Measurements from ENCODE around the gene ARHGEF17.

Gene ARHGEF17

DNA sequence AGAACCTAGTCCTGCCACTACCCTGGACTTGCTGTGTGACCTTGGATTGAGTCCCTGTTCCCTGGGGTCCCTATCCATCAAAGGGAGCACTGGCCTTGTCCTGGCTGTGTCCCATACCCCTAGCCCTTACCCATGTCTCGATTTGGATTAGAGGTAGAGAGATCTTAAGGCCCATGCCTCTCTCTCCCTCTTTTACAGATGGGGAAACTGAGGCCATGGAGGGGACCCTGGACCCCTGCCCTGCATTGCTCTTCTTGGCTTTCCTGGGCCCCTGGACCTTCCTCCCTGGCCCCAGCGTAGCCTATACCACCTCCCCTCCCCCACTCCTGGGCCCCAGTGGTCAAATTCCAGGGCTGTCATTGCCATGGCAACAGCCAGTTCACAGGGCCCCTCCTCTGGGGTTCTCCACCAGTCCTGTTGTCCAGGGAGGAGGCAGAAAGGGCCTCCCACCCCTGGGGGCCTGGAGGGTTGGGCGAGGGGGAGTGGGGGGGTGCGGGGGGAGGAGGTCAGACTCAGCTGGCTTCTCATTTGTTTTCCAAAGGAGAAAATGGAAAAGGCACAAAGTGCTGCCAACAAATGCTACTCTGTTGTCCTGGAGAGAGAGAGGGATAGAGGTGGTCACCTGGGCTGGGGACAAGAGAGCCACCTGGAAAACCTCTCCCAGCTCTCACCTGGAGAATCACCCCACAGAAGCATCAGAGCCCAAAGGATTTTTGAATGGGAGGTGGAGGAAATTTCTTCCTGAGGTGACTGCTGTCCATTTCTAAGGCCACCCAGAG, 23.3 kb downstream of the ARHGEF17 start:
- FAIRE-seq: no peak
- no peak for TF ChIP-seq POLR2A (IDR thresholded peaks at IDR 0.05; ENCODE audit: low read depth, low read length)
- DNase-seq (ENCODE audit: insufficient read length, low spot score): no peak

DNA sequence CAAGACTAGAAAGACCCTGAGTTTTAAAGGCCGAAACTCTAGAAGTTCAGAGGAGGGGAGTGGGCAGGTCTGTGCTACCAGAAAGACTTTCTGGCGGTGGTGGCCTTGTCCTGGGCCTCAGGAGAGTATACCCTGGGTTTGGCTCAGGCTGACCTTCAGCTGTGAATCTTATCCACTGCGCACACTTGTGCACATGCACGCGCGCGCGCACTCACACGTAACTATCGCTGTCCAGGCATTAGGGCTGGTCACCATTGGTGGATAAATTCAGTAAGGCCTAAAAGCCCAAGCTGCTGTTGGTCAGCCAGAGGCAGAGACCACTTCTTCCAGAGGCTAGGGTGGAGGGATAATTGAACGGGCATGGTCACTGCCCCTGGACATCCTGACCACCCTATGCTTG, 25.1 kb downstream of the ARHGEF17 start:
- DNase-seq (ENCODE audit: insufficient read length, low spot score) (no peak), FAIRE-seq (no peak)

DNA sequence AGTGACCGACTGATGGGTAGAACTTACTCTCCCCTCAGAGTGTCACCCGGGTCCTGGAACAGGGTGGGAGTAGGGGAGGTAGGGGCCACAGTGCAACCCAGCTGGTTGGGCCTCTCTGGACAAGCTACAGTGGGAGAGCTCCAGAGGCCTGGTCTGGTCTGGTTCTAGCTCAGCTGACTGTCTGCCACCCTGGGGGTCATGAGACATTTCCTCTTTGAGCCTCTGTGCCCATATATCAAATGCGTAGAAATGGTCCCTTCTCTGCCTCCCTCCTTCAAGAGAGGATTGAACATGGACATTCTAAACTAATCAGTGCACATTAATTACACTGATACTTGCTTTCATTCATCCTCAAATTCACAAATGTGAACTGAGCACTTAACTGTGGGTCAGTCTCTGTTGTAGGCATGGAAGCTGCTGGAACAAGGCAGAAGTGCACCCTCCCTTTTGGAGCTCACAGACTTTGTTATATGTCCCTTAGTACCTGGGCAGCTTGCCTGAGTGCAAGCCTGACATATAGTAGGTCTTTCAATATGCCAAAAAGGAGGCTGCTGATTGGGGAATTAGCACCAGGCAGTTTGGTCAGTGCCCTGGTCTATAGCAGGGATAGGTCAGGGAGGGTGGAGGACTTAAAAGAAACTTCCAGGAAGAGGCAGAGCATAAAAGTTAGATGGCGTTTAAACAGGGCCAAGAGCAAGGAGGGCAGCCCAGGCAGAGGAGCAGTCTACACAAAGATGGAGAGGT, 25.7 kb downstream of the ARHGEF17 start:
- DNase-seq (ENCODE audit: insufficient read length, low spot score): no peak
- TF ChIP-seq POLR2A (IDR thresholded peaks at IDR 0.05; ENCODE audit: low read depth, low read length): no peak
- no peak for FAIRE-seq

More for the DNA sequence above, 25.1 kb downstream of the ARHGEF17 start:
- TF ChIP-seq POLR2A (IDR thresholded peaks at IDR 0.05; ENCODE audit: low read depth, low read length): no peak

DNA sequence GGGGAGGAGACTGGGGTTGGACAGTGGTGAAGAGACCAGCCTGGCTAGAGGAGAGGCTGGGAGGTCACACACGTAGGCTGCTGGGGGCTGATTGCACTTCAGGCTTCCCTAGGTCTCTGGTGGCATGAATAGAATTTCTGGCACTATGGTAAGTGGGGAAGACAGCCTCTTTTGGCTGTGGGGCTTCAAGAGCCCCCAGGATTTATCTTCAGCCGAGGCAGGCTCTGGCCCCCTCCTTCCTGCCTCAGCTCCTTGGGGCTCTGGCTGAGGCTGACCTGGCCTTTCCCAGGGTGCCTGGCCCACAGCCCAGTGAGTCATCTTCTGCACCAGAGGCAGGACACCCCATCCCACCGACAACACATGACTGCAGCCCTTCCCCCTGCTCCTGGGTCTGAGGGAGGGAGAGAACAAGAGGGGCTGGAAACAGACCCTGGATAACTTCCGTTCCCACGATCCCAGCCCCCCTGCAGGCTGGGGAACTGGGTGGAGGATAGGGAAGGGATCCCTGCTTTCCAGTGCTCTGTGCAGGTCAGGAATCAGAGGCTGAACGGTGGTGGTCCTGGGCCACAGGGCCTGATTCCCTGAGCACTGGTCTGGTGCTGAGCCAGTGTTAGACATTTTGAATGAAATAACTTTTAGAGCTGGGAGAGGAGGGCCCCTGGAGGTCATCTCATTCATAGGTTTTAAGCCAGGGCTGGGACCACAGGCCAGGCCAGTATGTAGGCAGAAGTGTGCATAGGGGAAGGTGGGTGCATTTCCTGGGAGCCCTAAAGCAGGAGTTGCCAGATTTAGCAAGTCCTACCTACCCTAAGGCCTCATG, 26.5 kb downstream of the ARHGEF17 start:
- FAIRE-seq (no peak), DNase-seq (ENCODE audit: insufficient read length, low spot score) (peak; percentile 91)
- no peak; the same call in 1 of the 2 replicates for TF ChIP-seq POLR2A (IDR thresholded peaks at IDR 0.05; ENCODE audit: low read depth, low read length)

DNA sequence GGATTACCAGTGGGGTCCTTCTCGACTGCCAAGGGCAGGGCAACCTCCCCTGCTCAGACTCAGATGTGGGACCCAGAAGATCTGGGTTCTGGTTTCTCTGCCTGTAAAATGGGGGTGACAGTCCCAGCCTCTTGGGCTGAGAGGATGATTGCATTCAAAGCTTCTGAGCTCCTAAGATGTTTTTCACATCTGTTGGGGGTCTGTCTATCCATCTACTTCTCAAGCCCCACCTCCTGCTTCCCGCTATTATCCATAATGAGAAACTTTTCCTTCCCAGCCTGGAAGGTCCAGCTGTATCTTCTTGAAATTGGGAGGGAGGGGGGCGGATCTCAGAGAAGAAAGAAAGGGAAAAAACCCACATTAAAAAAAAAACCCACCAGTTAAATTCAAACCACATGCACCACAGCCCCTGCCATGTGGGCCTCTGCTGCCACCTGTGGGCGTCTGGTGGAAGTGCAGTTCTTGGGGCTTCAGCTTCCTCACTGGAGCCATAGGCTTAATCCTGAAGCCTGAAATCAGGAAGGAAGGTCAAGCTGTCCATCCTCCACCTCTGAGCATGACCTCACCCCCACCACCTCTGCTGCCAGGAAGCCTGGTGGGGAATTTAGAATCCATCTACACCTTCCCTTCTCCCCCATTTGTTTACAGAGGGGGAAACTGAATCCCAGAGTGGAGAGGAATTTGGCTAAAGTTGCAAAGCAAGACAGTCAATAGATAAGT, 27.3 kb downstream of the ARHGEF17 start:
- no peak for TF ChIP-seq POLR2A (IDR thresholded peaks at IDR 0.05; ENCODE audit: low read depth, low read length)
- DNase-seq (ENCODE audit: insufficient read length, low spot score) (peak; percentile 89), FAIRE-seq (no peak)

DNA sequence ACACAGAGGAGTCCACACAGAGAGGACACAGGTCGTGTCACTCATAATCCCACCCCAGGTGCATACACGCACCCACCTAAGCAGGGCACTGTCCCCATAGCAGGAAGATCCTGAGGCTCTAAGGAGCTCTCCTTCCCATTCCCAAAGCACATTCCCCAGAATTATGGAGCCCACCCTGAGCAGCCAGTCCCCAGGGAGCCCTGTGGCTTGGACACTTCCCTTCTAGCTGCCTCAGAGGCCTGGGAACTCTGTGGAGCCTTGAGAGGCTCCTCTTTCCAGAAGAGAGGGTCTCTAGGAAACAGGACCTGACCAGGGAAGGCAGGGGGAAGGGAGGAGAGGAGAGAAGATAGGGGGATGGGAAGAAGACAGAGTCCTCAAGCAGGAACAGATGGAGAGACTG, 29.8 kb downstream of the ARHGEF17 start:
- no peak for DNase-seq (ENCODE audit: insufficient read length, low spot score)
- no peak for TF ChIP-seq POLR2A (IDR thresholded peaks at IDR 0.05; ENCODE audit: low read depth, low read length)
- no peak for FAIRE-seq

DNA sequence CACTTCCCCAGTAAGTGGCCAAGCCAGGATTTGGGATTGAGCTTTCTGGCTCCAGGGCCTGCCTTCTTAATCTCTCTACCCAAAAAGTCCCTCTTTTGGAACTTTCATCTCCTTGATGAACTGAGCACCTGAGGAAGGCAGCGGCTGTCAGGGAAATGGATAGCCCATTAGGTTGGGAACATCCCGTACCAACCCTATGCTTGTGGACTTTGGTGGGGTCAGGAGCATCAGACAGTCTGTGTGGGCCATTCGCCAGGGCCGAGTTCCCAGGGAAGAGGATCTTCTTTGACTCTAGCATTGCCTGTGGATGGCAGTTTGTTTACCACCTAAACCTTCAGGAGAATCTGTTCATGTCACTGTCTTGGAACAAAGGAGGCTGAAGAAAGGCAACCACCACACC, 30.2 kb downstream of the ARHGEF17 start:
- DNase-seq (ENCODE audit: insufficient read length, low spot score) (no peak), FAIRE-seq (no peak)
- TF ChIP-seq POLR2A (IDR thresholded peaks at IDR 0.05; ENCODE audit: low read depth, low read length): no peak

DNA sequence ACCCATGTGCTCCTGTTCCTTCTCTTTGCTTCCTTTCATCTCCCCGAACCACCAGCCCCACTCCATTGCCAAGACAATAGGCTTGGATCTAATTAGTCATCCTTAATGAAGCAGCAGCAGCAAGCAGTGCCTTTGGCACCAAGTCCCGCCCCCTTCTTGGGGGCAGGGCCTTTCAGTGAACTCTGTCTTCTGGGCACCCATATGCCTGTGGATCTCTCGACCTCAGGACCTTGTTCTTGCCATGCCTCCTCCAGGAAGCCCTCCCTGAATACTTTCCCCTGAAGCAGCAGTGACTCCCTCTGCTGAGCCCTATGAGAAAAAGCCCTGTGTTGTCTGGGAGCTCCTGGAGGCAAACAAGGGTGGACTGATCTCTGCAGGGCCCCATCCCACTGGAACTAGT, 32.1 kb downstream of the ARHGEF17 start:
- no peak for DNase-seq (ENCODE audit: insufficient read length, low spot score)
- FAIRE-seq: no peak
- no peak for TF ChIP-seq POLR2A (IDR thresholded peaks at IDR 0.05; ENCODE audit: low read depth, low read length)

DNA sequence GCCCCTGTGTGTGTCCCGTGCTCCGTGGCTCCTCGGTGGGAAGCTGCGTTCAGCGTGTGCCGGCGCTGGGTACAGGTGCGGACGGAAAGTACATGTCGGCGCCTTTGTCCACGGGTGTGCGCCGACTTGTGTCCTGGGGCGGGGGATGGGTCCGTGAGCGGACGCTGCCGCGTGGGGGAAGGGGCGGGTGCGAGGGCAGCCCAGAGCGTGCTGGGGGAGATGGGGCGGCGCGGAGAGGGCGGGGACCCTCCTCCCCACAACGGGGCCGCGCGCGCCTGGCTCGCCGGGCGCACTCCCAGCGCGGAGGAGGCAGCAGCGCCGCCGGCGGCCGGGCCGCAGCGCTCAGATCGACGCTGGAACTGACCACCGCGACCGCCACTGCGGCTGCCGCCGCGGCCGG, 34.6 kb downstream of the ARHGEF17 start:
- no peak for FAIRE-seq
- DNase-seq (ENCODE audit: insufficient read length, low spot score): no peak
- TF ChIP-seq POLR2A (IDR thresholded peaks at IDR 0.05; ENCODE audit: low read depth, low read length): no peak

DNA sequence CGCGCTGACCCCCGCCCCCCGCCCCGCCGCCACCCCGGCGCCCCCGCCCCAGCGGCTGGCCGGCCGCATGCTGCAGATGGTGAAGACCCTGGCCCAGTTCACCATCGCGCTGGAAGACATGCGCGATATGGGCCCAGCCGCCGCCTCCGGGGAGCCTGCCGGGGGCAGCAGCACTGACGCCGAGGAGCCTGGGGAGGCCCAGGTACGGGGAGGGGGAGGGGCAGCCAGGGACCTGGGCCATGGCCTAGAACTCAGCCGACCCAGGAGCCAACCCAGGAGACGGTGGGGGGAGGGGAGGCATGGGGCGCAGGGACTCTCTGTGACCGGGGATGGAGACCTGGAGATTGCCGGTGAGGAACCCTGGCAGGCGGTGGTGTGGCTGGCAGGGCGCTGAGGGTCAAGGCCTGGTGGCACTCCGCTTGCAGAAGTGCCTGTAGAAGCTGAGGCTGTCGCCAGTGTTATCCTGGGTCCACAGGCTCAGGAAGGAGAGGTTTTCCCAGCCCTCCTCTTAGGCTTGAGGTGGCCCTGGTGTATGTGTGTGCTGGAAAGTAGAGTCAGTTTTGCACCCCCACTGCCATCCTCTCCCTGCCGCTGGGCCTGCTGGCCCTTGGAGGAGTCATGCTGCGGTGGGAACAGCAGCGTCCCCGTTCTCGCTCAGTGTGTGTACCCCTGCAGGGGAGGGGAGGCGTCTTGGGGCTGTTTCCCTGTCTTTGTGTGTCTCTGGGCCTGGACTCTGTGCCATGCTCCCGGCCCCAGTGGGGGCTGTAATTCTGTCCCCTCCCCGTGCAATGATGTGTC, 35.2 kb downstream of the ARHGEF17 start:
- DNase-seq (ENCODE audit: insufficient read length, low spot score) (no peak), FAIRE-seq (no peak)
- no peak for TF ChIP-seq POLR2A (IDR thresholded peaks at IDR 0.05; ENCODE audit: low read depth, low read length)

DNA sequence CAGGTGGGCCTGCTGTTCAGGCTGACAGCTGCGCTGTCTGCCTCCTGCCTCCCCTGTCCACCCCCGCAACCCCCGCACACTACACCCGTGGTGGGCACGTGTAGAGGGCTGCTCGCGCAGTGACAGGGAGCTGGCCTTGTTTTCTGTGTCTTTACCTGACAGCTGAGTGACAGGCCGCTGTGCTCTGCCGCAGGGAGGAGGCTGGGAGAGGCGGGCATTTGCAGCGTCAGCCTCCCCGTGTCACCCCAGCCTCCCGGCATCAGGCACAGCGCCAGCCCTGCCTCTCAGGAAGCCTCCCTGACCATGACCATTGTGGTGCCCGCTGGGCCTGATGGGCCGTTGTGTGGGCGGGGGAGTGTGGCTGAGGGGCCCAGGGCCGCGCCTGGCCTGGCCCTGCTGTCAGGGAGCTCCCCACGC, 36.1 kb downstream of the ARHGEF17 start:
- TF ChIP-seq POLR2A (IDR thresholded peaks at IDR 0.05; ENCODE audit: low read depth, low read length): no peak
- no peak for FAIRE-seq
- no peak for DNase-seq (ENCODE audit: insufficient read length, low spot score)

DNA sequence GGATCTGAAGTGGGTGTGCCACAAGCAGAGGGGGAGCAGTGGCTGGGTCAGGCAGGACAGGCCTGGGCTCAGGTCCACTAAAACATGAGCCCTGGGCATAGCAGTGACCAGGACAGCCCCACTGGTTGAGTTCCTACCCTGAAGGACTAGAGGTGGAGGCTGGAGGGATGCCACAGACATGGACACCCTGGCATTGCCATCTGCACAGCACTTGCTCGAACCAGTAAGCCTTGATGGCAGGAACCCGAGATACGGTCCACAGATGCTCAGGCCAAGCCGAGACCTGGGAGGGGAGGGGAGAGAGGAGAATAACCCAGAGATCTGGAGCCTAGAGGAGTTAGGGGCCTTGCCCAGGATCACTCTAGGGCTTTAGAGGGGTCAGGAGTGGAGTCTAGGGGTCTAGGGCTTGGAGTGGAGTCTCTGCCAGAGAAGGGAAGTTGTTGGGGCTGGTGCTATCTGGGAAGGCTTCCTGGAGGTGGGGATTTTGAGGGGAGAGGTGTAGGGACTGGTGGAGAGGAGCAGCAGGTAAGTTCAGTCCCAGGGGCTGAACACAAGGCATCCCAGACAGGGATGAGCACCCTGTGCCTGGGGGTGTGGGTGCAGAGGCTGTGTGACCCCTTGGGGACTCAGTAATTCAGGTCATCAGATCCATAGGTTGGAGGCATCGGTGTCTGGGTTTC, 37.5 kb downstream of the ARHGEF17 start:
- no peak for TF ChIP-seq POLR2A (IDR thresholded peaks at IDR 0.05; ENCODE audit: low read depth, low read length)
- FAIRE-seq: no peak
- DNase-seq (ENCODE audit: insufficient read length, low spot score): no peak
